ENCODE measurements around the gene FAM13A. TPM values are rescaled to one million over a fixed set of nuclear protein-coding genes. Genes with fewer than 3 reads are reported as not detected.

Gene FAM13A
- total RNA-seq, 1 donor from 2014 or later: 16.9 TPM

- intact Hi-C loops (cut with micrococcal nuclease): no loop called here
- no peak overlapping the region for H3K27ac ChIP-seq (replicated peaks)
- no peak for TF ChIP-seq CTCF (IDR thresholded peaks at IDR 0.05; ENCODE audit: borderline replicate concordance)
- H3K27me3 ChIP-seq (ENCODE audit: low read depth): no peaks in the 10 kb centered on the region
- peaks cover 5% of the 10 kb centered on the region for H3K36me3 ChIP-seq
- H3K9me3 ChIP-seq (replicated peaks): no peaks in the 10 kb centered on the region
- H3K4me1 ChIP-seq: peaks cover 37% of the 10 kb centered on the region
- H3K4me3 ChIP-seq: no peak overlapping the region
- no peak for DNase-seq
Observed at GRCh38 chr4:88761342-88761741, 295.6 kb downstream of the FAM13A start.

- no peak for TF ChIP-seq CTCF (IDR thresholded peaks at IDR 0.05; ENCODE audit: borderline replicate concordance)
- H3K36me3 ChIP-seq: peaks cover 5% of the 10 kb centered on the region
- intact Hi-C loops (cut with micrococcal nuclease): no loop called here
- H3K4me1 ChIP-seq: peaks cover 32% of the 10 kb centered on the region
- no peak for DNase-seq
- peak overlapping the region; percentile 66 for H3K27ac ChIP-seq (replicated peaks)
- peak overlapping the region; percentile 52 for H3K4me3 ChIP-seq
- H3K27me3 ChIP-seq (ENCODE audit: low read depth): no peaks in the 10 kb centered on the region
- no peaks in the 10 kb centered on the region for H3K9me3 ChIP-seq (replicated peaks)
Observed at GRCh38 chr4:88759895-88760290, 297.1 kb downstream of the FAM13A start.

- peak overlapping the region; percentile 52 for H3K4me3 ChIP-seq
Observed at GRCh38 chr4:88759039-88759894, 297.7 kb downstream of the FAM13A start.

GRCh38 chr4:88758264-88758663 is 298.7 kb downstream of the FAM13A start:
- intact Hi-C loops (cut with micrococcal nuclease): no loop called here
- TF ChIP-seq CTCF (IDR thresholded peaks at IDR 0.05; ENCODE audit: borderline replicate concordance): no peak
- H3K9me3 ChIP-seq (replicated peaks): no peaks in the 10 kb centered on the region
- peaks cover 6% of the 10 kb centered on the region for H3K36me3 ChIP-seq
- DNase-seq: no peak
- peak overlapping the region; percentile 3 for H3K27ac ChIP-seq (replicated peaks)
- H3K4me3 ChIP-seq: peak overlapping the region; percentile 52
- H3K27me3 ChIP-seq (ENCODE audit: low read depth): no peaks in the 10 kb centered on the region
- H3K4me1 ChIP-seq: peaks cover 45% of the 10 kb centered on the region

More at GRCh38 chr4:88759039-88759894, 297.7 kb downstream of the FAM13A start:
- H3K4me1 ChIP-seq: peaks cover 38% of the 10 kb centered on the region
- intact Hi-C loops (cut with micrococcal nuclease): no loop called here
- DNase-seq: no peak
- no peaks in the 10 kb centered on the region for H3K27me3 ChIP-seq (ENCODE audit: low read depth)
- no peaks in the 10 kb centered on the region for H3K9me3 ChIP-seq (replicated peaks)
- H3K27ac ChIP-seq (replicated peaks): peak overlapping the region; percentile 66
- peaks cover 5% of the 10 kb centered on the region for H3K36me3 ChIP-seq
- no peak for TF ChIP-seq CTCF (IDR thresholded peaks at IDR 0.05; ENCODE audit: borderline replicate concordance)

GRCh38 chr4:88757776-88758175 is 299.2 kb downstream of the FAM13A start:
- Histone ChIP-seq H3K4me1 (peaks cover 45% of the 10 kb centered on the region), H3K36me3 (peaks cover 11% of the 10 kb centered on the region), H3K4me3 (peak overlapping the region; percentile 52), H3K27ac (replicated peaks) (peak overlapping the region; percentile 3), H3K9me3 (replicated peaks) (no peaks in the 10 kb centered on the region), H3K27me3 (ENCODE audit: low read depth) (no peaks in the 10 kb centered on the region)
- intact Hi-C loops (cut with micrococcal nuclease): no loop called here
- TF ChIP-seq CTCF (IDR thresholded peaks at IDR 0.05; ENCODE audit: borderline replicate concordance): no peak
- no peak for DNase-seq
